HG03280 (cell line): ENCODE data around the gene GFER.
"Not testable (repeated sequence)": the region's sequence is repeated elsewhere in the genome, so short reads cannot be mapped to it uniquely, and the experiment has no call there.

Experiments
- ATAC-seq: cut with Tn5 transposase; IDR thresholded peaks from one replicate; pipeline ENCODE4 v1.9.1; 2021; ENCODE audit warnings: mild to moderate bottlenecking, moderate library complexity; ENCODE audit not compliant: unreplicated experiment

The GFER gene

DNA sequence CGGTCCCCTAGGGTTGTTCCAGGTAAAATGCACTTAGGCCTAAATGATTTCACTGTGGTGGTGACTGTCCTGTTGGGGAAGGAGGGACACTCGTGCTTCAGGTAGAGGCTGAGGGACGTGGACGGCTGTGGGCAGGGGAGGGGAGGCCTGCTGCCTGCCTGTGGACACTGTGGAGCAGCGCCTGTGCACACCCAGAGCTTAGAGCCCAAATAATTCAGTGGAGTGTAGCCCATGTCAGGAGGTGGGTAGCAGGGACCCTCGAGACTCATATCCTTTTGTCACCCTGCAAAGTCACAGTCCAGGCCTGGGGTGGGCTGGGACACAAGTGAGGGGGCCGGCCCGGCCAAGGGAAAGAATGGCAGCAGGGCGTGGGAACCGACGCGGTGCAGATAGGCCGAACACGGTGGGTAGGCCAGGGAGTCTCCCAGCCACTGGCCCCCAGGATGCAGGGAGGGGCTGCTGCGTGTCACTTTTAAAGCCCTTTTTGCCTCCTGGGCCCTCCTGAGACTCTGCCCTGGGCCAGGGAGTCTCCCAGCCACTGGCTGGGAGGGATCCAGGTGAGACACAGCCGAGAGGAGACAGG, 42.0 kb downstream of the GFER start:
- ATAC-seq: no peak

DNA sequence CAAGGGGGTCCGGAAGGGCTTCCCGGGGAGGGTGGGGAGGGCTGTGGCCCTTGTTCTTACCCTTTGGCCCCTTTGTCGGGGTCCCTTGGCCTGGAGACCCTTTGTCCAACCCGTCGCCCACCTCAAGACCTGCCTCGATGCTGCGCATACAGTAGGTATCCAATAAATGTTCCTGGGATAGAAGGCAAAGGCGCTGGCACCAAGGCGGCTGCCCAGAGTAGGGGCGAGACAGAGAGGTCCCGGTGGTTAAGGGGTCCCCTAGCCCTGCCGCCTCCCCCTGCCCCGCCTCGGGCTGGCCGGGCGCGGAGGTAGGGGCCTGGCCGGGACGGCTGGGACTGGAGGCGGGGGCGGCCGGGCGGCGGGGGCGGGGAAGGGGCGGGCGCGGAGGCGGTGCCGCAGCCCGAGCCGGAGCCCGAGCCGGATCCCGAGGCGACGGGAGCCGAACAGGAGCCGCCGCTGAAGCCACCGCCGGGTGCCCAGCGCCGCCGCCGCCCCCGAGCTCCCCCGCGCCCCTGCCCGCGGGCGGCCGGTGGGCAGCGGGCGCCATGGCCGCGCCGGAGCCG, 42.5 kb downstream of the GFER start, which contains the start of gene NHERF2:
NHERF2 (plus strand) TSS at position 442 of the 563 bp plus-strand sequence; CDS start at position 546, 104 bp downstream.
- no peak for ATAC-seq

DNA sequence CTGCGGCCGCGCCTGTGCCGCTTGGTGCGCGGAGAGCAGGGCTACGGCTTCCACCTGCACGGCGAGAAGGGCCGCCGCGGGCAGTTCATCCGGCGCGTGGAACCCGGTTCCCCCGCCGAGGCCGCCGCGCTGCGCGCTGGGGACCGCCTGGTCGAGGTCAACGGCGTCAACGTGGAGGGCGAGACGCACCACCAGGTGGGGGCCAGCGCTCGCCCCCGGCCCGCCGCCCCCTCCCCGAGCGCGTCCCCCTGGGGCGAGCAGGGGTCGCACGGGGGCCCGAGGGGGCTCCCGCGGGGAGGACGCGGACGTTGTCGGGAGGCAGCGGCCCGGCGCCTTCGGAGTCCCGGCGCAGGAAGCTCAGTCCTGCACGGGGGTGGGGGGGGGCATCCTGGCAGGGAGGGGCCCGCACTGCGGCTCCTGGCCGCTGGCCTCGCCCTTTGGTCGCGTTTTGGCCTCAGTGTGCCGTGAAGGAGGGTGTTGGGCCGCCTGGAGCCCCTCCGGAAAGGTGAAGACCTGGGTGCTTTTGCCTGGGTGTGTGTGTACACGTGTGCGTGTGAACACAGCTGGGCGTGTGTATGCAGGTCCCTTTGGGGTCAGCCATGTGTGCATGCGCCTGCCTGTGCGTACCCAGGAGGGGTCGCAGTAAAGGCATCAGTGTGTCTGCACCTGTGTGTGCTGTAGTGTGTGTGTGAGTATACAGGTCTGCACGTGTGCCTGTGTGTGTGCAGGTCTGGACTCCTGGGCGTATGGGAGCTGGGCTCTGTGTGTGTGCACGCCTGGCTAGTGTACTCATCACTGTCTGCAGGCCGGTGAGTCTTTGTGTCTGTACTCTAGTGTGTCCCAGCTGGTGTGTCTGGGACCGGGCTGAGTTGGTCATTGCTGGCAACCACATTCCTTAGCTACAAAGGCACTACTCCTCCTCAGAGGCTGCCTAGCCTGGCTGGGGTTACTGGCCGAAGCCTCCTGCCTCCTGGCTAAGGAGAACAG, 43.3 kb downstream of the GFER start:
- no peak for ATAC-seq

GRCh38 chr16:2028146-2028545, 44.2 kb downstream of the GFER start:
- ATAC-seq: no peak

GRCh38 chr16:2028620-2029220, 44.7 kb downstream of the GFER start:
- no peak for ATAC-seq

DNA sequence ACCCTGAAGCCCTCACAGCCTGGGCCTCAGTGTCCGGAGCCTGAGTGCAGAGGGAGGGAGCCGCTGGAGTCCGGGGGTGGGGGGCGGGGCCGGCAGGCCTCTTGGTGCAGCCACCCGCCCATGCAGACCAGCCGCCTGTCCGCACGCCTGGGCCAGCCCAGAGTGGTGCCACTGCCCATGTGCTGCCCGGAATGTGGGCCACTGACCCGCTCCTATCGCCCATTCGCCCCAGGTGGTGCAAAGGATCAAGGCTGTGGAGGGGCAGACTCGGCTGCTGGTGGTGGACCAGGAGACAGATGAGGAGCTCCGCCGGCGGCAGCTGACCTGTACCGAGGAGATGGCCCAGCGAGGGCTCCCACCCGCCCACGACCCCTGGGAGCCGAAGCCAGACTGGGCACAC, 45.4 kb downstream of the GFER start:
- no peak for ATAC-seq

DNA sequence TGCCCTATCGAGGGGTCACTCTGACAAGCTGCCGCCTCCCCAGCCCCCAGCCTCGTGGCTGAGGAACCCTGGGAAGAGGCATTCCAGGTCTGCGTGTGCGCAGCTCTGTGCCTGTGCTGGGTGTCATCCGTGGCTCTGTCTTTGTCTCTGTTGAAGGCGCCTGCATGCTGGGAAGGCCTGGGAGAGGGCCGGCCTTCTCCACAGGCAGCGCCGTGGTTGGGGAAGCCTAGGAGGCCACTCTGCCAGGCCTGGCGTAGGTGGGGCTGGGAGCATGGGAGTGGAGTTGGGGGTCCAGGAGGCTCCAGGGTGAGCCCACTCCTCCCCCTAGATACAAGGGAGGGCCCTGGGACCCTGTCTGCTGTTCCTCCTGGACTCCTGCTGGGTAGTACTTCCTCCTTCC, 46.0 kb downstream of the GFER start:
- no peak for ATAC-seq

- ATAC-seq: no peak
Measured at GRCh38 chr16:2031081-2031577, 47.1 kb downstream of the GFER start.

DNA sequence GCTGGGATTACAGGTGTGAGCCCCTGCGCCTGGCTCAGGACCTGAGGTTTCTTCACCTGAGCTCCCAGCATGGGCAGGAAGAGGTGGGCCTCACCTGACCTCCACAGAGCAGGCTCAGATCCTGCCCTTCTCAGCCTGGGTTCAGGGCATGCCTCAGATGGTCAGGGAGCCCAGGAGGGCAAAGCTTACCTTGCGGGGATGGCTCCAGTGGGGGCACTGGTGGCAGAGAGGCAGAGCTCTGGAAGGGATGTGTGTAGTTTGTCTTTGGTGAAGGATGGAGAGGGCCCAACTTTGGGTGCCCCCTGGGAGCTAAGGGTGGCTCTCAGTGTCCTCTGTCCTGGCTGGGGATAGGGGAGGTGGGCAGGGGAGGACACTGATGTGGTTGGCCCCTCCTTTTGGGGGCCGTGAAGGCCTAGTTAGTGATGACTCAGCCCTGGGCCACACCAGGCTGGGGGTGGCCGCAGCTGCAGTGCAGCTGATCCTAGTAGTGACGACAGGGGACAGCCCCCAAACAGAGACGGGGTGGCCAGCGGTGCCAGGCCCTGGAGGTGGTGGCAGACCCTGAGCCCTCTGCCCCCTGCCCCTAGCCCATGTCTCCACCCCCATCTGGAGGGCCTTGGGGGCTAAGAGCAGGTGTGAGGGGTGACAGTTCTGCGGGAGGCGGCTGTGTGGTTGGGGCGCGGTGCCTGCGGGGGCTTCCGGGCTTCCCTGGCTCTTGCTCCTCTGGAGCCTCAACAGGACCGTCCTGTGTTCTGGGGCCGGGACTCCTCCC, 48.5 kb downstream of the GFER start:
- no peak for ATAC-seq

DNA sequence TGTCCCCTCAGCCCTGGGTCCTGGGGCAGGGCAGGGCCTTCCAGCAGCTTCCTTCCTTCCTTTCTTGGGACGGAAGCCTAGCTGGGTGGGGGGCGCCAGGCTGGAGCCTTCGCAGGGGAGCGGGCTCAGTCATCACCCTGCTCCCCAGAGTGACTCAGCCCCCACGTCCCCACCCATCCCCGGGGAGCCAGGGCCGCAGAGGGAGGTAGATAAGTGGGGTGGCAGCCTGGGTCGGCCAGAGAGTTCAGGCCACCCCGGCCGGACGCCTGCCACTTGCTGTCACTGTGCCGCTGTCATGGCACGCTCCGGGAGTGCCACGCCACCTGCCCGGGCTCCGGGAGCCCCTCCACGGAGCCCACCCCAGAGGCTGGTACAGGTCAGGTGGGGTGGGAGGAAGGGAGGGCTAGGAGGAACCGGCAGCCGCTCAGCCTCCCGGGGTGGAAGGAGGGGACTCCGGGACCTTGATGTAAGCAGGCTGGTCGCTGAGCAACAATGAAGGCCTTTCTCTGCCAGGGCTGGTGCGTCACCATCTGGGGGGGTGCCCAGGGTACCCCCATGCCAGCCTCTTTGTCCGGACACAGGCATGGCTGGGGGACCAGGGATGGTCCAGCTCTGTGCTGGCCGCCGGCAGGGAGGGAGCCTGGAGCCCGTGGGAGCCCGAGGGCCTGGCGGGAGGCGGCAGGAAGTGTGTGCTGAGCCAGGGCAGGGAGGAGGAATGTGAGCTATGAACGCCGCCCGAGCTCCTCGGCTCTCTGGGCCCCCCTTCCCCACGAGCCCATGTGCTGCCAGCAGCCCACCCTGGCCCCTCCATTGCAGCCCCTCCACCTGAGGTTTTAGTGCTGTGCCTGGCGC, 49.3 kb downstream of the GFER start:
- no peak for ATAC-seq

GRCh38 chr16:2033909-2034695, 50.1 kb downstream of the GFER start:
- ATAC-seq: not testable (repeated sequence)

DNA sequence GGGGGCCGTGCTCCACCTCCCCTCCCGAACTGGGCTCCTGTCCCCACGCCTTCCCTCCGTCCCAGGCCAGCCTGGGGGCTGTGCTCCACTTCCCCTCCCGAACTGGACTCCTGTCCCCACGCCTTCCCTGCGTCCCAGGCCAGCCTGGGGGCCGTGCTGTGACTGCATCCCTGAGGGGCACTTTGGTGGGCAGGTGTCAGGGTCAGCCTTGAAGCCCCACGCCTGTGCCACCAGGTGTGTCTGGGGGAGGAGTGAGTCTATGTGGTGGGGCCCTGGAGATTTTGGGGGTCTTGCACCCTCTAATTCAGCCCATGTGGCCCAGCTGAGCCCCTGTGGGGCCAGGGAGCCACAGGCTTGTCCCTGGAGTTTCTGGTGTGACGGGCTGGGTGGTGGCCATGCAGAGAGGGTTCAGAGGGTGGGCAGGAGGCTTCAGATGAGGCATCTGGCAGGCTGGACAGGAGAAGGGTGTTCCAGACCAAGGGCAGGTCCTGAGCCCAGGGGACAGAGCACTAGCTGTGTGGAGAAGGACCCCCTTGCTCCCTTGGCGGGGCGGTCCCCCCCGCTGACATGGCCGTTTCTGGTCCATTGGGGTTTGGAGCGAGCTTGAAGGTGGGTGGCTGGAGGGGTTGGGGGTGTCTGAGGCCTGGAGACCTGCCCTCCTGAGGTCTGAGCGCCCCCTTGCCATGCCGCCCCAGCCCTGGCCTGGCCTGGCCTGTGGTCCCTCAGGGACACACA, 50.9 kb downstream of the GFER start:
- no peak for ATAC-seq

DNA sequence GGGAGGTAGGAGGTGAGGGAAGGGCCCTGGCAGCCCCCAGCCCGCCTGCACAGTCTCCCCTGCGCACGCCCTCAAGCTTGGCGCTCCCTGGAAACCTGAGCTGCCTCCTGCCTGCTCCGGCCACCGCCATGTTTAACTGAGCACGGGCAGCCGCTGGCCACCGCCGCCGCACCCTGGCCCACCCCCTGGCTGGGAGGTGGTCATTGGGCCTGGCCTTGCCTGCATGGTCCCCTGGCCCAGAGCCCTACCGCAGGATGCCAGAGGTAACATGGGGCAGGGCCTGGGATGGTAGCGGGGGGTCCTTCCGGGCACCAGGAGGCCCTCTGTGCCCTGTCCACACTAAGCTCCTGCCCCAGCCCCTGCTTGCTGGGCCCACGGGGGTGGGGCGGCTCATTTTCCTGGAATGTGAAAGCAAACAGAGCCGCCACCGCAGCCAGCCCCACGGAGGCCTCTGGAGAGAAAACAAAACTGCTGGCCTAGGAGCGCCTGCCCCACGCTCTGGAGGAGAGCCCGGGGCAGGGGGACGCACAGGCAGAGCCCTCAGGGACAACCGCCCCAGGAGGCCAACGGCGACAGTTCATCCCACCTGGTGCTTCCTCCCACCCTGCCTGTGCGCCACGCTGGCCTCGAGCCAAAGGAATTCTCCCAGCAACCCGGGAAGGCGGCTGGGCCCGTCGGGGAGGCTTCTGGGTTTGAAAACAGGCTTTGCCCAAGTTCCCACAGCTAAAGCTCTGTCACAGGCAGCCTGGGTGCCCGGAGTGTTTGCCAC, 51.6 kb downstream of the GFER start:
- ATAC-seq: no peak

DNA sequence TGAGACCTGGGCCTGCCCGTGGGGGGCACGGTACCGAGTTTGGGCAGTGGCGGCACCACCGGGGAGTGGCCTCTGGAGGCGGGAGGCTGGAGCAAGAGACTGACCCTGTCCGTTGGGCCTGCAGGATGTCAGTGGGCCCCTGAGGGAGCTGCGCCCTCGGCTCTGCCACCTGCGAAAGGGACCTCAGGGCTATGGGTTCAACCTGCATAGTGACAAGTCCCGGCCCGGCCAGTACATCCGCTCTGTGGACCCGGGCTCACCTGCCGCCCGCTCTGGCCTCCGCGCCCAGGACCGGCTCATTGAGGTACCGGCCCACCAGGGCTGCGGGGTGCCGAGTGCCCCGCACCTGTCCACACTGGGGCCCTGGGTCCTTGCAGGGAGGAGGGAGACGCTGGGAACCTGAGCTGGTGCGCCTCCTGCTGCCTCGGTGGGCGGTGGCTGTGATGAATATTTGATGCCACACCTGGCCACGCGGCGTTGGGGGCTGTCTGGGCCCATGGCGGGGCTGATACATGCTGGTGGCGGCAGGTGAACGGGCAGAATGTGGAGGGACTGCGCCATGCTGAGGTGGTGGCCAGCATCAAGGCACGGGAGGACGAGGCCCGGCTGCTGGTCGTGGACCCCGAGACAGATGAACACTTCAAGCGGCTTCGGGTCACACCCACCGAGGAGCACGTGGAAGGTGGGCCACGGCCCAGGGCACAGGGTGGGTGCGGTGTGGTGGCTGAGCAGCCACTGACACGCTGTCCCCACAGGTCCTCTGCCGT, 52.4 kb downstream of the GFER start:
- no peak for ATAC-seq

GRCh38 chr16:2037115-2037514, 53.1 kb downstream of the GFER start:
- ATAC-seq: no peak
